ENCODE data around the gene EGFL6. TPM values are rescaled to one million over a fixed set of nuclear protein-coding genes. Genes with fewer than 3 reads are reported as not detected.

Gene EGFL6
- total and polyA plus RNA-seq, 4 donors = 0.02 to 0.23 TPM; not detected in 2

Other genes starting within 250 kb of the EGFL6 start
- gene ATXN3L, start 249.5 kb upstream of the EGFL6 start, total RNA-seq = not detected
- gene ATXN3L, start 249.5 kb upstream of the EGFL6 start, polyA plus RNA-seq = not detected
- 1 to 10 TPM; 5.7 to 7.7 TPM for gene TCEANC, start 83.5 kb downstream of the EGFL6 start, total RNA-seq
- 1 to 10 TPM in 1 of 2 donors, under 1 TPM in 1; 0.73 to 1.5 TPM for gene TCEANC, start 83.5 kb downstream of the EGFL6 start, polyA plus RNA-seq
- 10 to 100 TPM in 1 of 2 donors, 1 to 10 TPM in 1; 9.0 to 12.2 TPM for gene RAB9A, start 119.5 kb downstream of the EGFL6 start, total RNA-seq
- gene RAB9A, start 119.5 kb downstream of the EGFL6 start, polyA plus RNA-seq = 10 to 100 TPM; 11.8 to 22.9 TPM
- gene TRAPPC2, start 165.0 kb downstream of the EGFL6 start, total RNA-seq = 10 to 100 TPM in 1 of 2 donors, 1 to 10 TPM in 1; 9.1 to 12.3 TPM
- gene TRAPPC2, start 165.0 kb downstream of the EGFL6 start, polyA plus RNA-seq = 1 to 10 TPM; 3.1 to 8.4 TPM
- 10 to 100 TPM in 1 of 2 donors, 1 to 10 TPM in 1; 9.0 to 10.1 TPM for gene OFD1, start 165.1 kb downstream of the EGFL6 start, total RNA-seq
- gene OFD1, start 165.1 kb downstream of the EGFL6 start, polyA plus RNA-seq = 10 to 100 TPM in 1 of 2 donors, 1 to 10 TPM in 1; 2.9 to 15.7 TPM
- under 1 TPM; 0.42 to 0.84 TPM for gene GPM6B, start 247.5 kb downstream of the EGFL6 start, total RNA-seq
- 1 to 10 TPM in 1 of 2 donors, under 1 TPM in 1; 0.60 to 2.3 TPM for gene GPM6B, start 247.5 kb downstream of the EGFL6 start, polyA plus RNA-seq